HG02678 (cell line): ENCODE data around the gene LPCAT3.

ENCODE experiments used
- ATAC-seq: cut with Tn5 transposase; IDR thresholded peaks from one replicate; pipeline ENCODE4 v1.9.1; 2021; ENCODE audit warnings: mild to moderate bottlenecking, moderate library complexity; ENCODE audit not compliant: unreplicated experiment

Gene LPCAT3

DNA sequence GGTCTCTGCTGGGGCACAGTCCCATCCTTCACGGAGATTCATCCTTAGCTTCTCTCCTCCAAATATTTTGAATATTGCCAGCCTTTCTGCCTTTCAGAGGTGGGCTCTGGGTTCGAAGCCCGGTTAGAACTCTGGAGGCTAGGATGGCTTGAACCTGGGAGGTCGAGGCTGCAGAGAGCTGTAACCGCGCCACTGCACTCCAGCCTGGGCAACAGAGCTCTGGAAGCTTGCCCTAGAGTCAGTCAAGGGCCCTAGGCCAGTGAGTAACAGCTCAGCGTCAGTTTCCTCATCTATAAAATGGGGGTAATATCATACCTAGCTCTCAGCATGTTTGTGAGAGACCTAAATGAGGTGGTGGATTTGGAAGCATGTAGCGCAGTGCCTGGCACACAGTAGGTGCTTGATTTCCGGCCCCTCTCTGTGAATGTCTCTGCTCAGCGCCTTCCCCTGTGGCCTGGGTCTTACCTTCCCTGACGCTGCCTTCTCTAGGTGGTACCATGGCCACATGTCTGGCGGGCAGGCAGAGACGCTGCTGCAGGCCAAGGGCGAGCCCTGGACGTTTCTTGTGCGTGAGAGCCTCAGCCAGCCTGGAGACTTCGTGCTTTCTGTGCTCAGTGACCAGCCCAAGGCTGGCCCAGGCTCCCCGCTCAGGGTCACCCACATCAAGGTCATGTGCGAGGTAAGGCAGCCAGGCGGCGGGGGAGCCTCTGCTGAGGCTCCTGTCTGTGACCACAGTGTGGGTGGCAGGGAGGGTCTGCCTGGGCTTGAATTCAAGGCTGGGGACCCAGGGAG is 63.8 kb downstream of the LPCAT3 start:
- ATAC-seq, result no peak

DNA sequence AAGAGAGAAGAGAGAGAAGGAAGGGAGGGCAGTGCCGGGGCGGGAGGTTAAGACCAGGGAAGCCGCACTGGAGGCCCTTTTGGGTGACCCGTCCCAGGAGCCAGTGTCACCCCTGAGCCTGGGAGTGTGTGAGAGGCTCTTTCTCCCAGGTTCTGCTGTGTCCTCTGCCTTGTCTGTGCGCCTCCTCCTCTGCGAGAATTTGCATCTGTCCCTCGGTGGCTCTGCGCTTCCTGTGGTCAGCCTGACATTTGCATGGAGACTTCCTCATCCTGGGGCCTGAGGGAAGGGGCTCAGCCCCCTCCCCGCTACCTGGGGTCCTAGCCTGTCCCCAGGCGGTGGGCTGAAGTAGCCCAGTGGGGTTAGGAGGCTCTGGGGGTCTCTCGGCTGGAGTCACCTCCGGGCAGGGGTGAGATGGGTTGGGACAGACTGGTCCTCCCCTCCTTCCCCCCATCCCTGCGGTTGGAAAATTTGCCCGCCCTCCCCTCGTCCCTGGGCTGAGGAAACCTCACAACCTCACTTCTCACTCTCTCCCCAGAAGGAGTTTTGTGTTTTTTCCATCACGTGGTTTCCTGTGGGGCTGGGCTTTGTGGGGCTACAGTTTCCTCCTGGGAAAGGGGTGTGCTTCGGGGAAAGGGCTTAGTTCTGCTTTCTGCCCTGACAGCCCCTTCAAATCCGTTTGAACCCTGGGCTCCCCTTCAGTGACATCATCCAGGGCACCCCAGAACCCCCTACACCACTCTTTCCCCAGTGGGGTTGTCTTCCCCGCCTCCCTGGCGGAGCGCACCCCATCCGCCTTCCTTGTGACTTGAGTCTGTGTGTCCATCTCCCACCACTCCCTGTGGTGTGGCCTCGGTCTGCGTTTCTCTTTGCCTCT is 64.6 kb downstream of the LPCAT3 start:
- peak; percentile 50 for ATAC-seq

DNA sequence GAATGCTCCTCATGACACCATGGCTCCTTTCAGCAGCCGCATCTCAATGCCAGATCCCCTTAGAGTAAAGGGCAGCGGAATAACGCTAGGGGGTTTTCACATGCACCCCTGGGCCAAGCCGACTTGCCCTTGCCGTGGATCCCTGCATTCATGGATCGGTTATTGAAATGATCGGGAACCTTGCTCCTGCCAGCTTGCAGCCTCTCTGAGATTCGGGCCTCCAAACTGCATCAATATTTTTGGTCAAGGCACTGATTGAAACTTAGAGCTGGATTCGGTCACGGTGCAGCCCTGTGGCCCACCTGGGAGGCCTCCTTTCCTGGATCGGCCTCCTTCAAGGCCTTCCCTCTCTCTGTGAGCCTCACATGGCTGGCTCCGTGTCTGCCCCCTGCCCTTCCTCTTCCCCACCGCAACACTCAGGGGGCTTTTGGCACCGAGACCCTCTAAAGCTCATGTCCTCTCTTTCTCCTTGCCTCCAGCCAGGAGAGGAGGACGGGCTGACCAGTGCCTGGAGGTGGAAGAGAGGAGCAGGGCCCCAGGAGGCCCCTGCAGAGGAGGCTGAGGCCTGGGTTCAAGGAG is 65.3 kb downstream of the LPCAT3 start:
- no peak for ATAC-seq

DNA sequence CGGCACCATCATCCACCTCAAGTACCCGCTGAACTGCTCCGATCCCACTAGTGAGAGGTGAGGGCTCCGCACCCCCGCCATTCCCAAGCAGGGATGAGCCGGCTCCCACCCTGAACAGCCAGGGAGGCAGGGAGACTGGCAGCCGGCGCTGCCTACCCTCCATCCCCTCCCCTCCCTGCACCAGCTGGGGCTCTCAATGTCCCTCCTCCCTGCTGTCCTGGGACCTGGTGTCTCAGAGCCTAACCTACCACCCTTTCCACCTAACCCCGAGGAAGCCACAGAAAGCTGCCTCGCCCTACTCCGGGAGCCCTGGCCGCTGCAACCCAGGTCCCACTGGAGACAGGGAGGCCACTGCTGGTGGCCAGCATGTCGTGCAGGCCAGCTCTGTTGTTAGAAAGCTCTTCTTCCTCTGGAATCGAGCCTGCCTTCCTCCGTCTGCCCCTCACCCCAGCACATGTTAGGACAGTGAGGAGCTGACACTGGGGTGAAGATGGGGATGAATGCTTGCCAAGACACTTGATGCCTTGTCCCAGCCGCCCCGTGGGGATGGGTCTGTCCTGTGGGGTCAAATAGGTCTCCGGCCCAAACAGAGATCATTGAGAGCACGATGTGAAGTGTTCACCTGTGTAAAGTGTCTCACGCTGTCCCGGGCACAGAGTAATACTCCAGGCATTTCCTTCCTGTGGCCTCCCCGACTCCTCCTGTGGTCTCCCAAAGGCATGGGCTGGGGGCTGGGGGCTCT is 66.0 kb downstream of the LPCAT3 start:
- ATAC-seq, result no peak

DNA sequence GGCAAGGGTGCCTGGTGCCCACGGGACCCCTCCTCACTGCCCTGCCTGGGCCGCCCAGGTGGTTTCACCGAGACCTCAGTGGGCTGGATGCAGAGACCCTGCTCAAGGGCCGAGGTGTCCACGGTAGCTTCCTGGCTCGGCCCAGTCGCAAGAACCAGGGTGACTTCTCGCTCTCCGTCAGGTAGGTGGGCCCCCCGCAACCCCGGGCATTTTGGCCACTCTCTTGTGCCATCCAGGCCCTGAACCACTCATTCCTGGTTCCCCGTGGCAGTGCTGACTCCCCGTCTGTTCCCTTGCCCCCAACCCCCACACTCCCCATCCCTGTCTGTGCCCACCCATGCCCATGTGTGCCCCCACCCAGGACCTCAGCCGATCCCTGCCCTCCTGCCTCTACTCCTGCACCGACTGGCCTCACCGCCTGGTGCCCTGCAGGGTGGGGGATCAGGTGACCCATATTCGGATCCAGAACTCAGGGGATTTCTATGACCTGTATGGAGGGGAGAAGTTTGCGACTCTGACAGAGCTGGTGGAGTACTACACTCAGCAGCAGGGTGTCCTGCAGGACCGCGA is 66.6 kb downstream of the LPCAT3 start:
- no peak for ATAC-seq

DNA sequence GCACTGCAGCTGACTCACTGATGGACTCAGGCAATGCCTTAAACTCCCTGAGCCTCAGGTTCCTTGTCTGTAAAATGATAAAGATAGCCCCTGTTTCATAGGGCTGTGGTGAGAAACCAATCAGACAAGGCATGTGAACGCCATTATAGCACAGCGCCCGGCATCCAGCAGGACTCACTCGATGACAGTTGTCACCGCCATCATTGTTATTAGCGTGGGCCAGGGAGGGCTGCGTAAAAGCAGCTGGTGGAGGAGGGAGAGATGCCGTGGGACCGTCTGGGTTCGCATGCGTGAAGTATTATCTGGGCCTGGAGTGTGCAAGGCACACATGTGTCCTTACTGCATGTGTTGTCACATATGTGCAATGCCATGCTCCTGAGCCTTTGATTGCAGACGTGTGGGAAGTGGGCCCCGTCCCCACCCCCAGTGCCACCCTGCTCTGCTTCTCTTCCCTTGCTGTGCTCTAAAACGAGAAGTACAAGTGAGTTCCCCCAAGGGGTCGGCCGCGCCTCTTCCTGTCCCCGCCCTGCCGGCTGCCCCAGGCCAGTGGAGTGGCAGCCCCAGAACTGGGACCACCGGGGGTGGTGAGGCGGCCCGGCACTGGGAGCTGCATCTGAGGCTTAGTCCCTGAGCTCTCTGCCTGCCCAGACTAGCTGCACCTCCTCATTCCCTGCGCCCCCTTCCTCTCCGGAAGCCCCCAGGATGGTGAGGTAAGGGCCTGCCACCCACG is 67.3 kb downstream of the LPCAT3 start, which contains the start of gene PTPN6:
TSS of gene PTPN6 (plus strand) at position 546 of the 730 bp plus-strand sequence. CDS start at position 703, 157 bp downstream.
- peak; percentile 27 for ATAC-seq

DNA sequence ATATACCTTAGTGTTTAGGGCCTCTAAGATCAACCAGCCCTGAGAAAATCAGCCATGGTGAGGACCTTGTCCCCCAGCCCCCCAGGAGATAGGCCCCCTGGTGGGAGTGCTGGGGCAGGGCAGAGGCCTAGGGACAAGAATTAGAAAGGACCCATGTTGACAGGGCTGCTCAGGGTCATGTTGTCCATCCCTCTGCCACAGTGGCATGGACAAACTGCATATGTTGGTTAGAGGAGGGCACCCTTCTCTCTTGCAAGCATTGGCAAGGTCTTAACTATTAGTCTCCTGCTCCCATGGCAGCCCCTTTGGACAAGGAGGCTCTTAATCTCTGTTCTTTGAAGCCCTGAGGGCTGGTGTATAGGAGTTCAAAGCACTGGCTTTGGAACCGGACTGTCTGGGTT is 67.9 kb downstream of the LPCAT3 start:
- ATAC-seq, result no peak

DNA sequence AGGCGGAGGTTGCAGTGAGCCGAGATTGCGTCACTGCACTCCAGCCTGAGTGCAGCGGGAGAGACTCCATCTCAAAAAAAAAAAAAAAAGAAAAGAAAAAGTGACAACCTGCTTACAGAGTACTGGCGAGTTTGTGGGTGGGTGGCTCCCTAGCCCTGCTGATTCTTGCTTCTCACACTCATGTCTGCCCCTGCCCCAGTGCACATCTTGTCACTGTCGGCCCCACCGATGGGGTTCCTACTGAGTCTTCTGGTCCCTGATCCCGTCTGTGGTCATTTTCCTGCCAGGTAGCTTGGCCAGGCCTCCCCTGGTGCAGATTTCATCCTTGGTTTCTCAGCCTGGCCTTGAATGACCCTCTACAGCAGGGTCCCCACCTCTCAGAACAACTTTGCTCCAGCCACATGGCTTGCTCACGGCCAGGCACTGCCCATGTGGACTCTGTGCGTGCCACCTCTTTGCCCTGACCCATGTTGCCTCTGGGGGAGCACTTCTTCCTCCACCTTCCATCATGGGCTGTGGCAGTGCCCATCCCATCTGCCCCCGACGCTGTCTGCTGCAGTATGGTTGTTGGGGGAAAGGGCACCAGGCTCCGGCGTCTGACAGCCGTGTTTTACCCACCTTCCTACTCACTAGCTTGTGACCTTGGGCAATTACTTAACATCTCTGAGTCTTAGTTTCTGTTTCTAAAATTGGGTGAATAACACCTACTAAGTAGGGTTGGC is 69.2 kb downstream of the LPCAT3 start:
- no peak for ATAC-seq

DNA sequence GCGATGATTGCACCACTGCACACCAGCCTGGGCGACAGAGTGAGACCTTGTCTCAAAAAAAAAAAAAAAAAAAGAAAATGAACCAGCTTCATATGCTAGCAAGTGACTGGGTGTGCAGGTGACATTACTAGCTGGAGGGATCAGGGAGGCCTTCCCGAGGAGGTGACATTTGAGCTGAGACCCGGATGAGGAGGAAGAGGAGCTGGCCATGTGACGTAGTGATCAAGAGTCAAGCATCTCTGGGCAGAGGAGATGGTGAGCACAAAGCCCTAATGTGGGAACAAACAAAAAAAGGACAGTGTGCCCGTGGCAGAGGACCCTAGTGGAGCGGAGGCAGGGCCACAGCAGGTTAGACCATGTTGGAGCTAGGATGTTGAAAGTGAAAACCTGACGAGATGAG is 70.7 kb downstream of the LPCAT3 start:
- ATAC-seq, result no peak

DNA sequence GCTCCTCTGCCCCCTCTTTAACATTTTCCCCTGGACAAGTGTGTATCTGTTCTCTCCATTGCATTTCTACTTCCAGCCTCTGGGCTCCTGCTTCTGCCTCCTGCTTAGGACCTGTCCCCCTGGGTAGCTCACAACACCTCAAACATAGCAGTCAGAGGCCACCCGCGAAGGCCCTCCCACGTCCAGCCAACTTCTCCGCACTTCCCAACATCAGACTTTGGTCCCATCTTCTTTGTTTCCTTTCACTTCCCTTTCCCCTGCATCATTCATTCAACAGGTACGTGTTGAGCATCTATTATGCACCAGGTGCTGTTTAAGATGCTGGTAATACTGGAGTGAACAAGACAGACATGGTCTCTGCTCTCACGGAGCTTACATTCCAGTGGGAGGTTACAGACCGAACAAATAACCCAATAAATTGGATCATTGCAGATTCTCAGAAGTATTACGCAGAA is 71.3 kb downstream of the LPCAT3 start:
- ATAC-seq, result no peak

DNA sequence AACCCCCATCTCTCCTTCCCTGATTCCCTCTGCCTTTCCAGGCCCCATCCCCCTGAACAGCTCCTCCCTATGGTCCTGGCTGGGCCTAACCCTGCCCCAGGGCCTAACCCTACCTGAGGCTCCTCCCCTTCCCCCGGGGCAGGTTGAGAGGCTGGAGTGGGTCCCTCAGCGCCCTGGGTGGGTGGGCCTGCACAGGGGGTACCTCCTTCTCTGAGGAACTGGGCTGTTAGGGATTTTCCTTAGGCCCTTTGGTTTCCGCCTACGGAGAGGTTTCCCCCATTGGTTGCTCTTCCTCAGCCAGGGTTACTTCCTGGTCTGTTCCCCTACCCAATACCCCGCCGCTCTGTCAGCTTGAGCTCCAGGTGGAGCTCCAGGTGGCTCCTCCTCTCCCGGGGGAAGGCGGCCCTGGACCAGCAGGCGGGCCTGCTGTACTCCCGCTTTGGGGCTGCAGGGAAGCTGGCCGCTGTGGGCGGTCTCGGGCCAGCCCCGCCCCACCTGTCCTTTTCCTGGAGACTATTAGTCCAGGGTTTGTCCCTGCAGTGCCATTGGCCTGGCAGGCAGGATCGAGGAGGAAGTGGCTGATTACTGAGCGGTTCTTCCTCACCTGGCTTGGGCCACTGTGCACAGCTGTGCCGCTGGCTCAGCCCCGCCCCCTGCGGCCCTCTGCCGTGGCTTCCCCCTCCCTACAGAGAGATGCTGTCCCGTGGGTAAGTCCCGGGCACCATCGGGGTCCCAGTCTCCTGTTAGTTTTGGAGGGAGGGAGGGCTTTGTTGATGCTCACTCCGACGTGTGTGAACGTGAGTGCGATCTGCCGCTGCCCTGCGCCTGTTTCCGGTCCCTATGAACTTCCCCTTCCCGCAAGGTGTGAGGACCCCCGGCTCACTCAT is 72.0 kb downstream of the LPCAT3 start:
- no peak for ATAC-seq

DNA sequence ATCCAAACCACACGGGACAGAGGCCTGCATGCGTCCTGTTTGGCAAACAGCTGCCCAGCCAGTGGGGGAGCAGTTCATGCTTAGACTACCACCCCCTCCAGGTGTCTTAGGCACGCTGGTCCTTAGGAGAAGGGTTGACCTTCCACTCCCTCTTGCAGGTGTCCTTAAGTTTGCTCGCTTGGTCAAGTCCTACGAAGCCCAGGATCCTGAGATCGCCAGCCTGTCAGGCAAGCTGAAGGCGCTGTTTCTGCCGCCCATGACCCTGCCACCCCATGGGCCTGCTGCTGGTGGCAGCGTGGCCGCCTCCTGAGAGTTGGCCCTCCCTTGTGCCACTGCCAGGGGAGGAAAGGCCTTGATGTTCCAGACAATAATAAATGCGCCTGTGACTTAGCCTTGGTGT is 72.7 kb downstream of the LPCAT3 start:
- ATAC-seq, result no peak

DNA sequence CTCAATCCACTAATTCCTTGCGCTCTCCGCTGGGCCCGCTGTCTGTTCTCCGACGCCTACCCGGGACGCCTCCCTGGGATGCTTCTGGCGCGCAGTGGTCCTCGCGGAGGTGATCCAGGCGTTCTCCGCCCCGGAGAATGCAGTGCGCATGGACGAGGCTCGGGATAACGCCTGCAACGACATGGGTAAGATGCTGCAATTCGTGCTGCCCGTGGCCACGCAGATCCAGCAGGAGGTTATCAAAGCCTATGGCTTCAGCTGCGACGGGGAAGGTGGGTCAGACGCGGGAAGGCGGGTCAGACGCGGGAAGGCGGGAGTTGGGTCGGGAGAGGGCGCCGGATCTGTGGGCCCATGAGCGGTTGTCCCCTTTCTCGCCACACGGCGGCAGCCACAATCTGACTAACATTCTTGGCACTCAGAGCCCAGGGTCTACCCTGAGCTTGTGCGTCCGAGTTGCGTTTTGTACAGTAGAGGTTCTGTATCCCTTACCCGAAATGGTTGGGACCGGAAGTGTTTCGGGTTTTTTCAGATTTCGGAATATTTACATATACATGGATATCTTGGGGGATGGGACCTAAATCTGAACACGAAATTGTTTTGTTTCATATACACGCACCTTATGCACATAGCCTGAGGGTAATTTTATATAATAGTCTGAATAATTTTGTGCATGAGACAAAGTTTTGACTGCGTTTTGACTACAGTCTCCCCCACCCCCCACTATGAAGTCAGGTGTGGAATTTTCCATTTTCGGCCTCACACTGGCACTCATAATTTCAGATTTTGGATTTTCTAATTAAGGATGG is 73.7 kb downstream of the LPCAT3 start:
- peak; percentile 45 for ATAC-seq

DNA sequence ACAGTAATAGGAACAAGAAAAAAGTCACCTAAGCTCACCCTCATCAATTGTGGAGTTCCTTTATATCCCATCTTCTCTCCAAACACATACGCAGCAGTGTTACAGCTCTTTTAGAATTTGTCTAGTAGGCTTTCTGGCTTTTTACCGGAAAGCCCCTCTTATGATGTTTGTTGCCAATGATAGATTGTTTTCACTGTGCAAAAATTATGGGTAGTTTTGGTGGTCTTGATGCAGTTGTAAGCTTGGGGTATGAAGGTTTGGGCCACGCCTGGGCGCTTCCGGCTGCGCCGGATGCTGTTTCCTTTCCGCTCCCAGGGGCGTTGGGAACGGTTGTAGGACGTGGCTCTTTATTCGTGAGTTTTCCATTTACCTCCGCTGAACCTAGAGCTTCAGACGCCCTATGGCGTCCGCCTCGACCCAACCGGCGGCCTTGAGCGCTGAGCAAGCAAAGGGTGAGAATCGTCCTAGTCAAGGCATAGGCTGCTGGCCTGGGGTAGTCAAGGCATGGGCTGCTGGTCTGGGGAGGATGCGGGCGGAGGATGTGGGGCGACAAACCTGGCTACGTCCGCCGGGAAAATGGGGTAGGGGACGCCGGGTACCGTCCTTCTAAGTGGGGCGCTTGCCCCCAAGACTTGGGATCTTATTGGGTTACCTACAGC is 74.4 kb downstream of the LPCAT3 start, which contains the start of the genes C12orf57 and RNU7-1:
TSS of gene C12orf57 (plus strand) at position 301 of the 659 bp plus-strand sequence. CDS start at position 401, 100 bp downstream.
TSS of gene RNU7-1 (plus strand) at position 95 of the 659 bp plus-strand sequence.
- ATAC-seq, result peak; percentile 34

DNA sequence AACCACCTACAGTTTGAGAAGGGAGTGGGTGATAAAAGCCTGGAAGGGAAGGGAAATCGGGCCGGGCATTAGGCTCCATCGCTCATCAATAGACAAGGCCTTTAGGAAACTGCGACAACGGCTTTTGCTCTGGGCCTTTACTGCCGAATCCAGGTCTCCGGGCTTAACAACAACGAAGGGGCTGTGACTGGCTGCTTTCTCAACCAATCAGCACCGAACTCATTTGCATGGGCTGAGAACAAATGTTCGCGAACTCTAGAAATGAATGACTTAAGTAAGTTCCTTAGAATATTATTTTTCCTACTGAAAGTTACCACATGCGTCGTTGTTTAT is 74.9 kb downstream of the LPCAT3 start:
- peak; percentile 31 for ATAC-seq

DNA sequence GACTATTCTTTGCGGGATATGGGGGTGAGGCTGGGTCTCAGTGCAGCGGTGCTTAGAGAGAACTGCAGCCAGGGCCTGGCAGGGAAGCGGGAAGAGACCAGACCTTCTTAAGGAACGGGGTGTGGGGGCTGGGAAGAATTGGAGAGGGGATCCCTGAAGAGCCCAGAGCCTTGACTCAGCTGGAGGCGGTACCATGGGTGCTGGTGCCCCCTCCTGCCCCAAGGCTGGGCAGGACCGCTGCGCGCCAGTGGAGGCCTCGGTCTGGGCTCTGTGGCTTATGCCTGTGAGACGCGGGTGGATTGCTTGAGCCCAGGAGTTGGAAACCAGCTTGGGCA is 76.0 kb downstream of the LPCAT3 start:
- ATAC-seq, result no peak

DNA sequence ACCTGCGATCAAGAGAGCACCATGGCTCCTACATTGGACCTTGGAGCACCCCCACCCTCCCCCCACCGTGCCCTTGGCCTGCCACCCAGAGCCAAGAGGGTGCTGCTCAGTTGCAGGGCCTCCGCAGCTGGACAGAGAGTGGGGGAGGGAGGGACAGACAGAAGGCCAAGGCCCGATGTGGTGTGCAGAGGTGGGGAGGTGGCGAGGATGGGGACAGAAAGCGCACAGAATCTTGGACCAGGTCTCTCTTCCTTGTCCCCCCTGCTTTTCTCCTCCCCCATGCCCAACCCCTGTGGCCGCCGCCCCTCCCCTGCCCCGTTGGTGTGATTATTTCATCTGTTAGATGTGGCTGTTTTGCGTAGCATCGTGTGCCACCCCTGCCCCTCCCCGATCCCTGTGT is 76.5 kb downstream of the LPCAT3 start:
- no peak for ATAC-seq
